Neural cell (in vitro differentiated cells): ENCODE measurements around the gene SLC16A1. TPM values are rescaled to one million over a fixed set of nuclear protein-coding genes. Genes with fewer than 3 reads are reported as not detected.

Experiments
- H2AFZ ChIP-seq: fragments of 200-600, 300-800 bp; sonication (generic), shearing (Covaris generic); 2 replicates; pipeline ENCODE4 v1.6.0; 2014; ENCODE audit warnings: low read depth, mild to moderate bottlenecking, antibody characterized with exemption, low read length, moderate library complexity
- H3F3A ChIP-seq: fragments of 200-600 bp; shearing (Covaris generic); 2 replicates; pipeline ENCODE4 v1.6.1; 2016; ENCODE audit warnings: mild to moderate bottlenecking, moderate library complexity, mixed read lengths, antibody characterized with exemption, low read length; ENCODE audit not compliant: insufficient read depth, poor library complexity, severe bottlenecking
- H3K27ac ChIP-seq: fragments of 200-600, 300-800 bp; sonication (generic), shearing (Covaris generic); 2 replicates; pipeline ENCODE4 v1.5.1; 2014; ENCODE audit warnings: mild to moderate bottlenecking, low read length, moderate library complexity
- H3K27me3 ChIP-seq: fragments of 300-800, 200-600 bp; sonication (generic), shearing (Covaris generic); 2 replicates; pipeline ENCODE4 v1.6.0; 2014; ENCODE audit warnings: mild to moderate bottlenecking, low read depth, low read length, moderate library complexity; ENCODE audit not compliant: insufficient read depth
- H3K36me3 ChIP-seq: fragments of 300-800, 200-600 bp; sonication (generic), shearing (Covaris generic); 2 replicates; pipeline ENCODE4 v1.5.1; 2014; ENCODE audit warnings: mild to moderate bottlenecking, antibody characterized with exemption, low read length, moderate library complexity; ENCODE audit not compliant: insufficient read depth
- H3K4me2 ChIP-seq: fragments of 300-800, 200-600 bp; sonication (generic), shearing (Covaris generic); 2 replicates; pipeline ENCODE4 v1.6.0; 2014; ENCODE audit warnings: mild to moderate bottlenecking, low read length
- H3K4me3 ChIP-seq: fragments of 300-800, 200-600 bp; sonication (generic), shearing (Covaris generic); 2 replicates; pipeline ENCODE4 v1.5.1; 2014; ENCODE audit warnings: mild to moderate bottlenecking, low read length, moderate library complexity
- H3K79me2 ChIP-seq: fragments of 200-600 bp; shearing (Covaris generic); replicated peaks from 2 replicates; pipeline ENCODE4 v1.6.0; 2014; ENCODE audit warnings: mild to moderate bottlenecking, low read length, moderate library complexity; ENCODE audit not compliant: insufficient read depth
- H3K9ac ChIP-seq: fragments of 300-800, 200-600 bp; sonication (generic), shearing (Covaris generic); 2 replicates; pipeline ENCODE4 v1.6.1; 2016; ENCODE audit warnings: mild to moderate bottlenecking, low read length, mixed read lengths
- H3K9me2 ChIP-seq: fragments of 200-600 bp; shearing (Covaris generic); 2 replicates; pipeline ENCODE4 v1.6.1; 2016; ENCODE audit warnings: mild to moderate bottlenecking, low read length, mixed read lengths; ENCODE audit not compliant: insufficient read depth
- H3K9me3 ChIP-seq: fragments of 200-600, 300-800 bp; sonication (generic), shearing (Covaris generic); 2 replicates; pipeline ENCODE4 v1.6.1; 2016; ENCODE audit warnings: mild to moderate bottlenecking, mixed run types, low read length, moderate library complexity, mixed read lengths
- H4K20me1 ChIP-seq: fragments of 200-600 bp; shearing (Covaris generic); 2 replicates; pipeline ENCODE4 v1.6.1; 2016; ENCODE audit warnings: mild to moderate bottlenecking, mixed run types; ENCODE audit not compliant: insufficient read depth
- CTCF ChIP-seq: fragments of 450-650 bp; IDR thresholded peaks from 2 replicates; pipeline ENCODE4 v1.5.1; 2014; ENCODE audit warnings: antibody characterized with exemption, mild to moderate bottlenecking, moderate library complexity; ENCODE audit not compliant: poor library complexity, severe bottlenecking
- EP300 ChIP-seq: fragments of 450-650 bp; conservative IDR thresholded peaks from 2 replicates; pipeline ENCODE4 v1.6.1; 2014; ENCODE audit warnings: antibody characterized with exemption, mild to moderate bottlenecking, moderate library complexity; ENCODE audit not compliant: poor library complexity, severe bottlenecking
- EZH2 ChIP-seq: fragments of 200-600, 300-800 bp; shearing (Covaris generic), sonication (generic); IDR thresholded peaks from 2 replicates; pipeline ENCODE4 v1.6.1; 2014; ENCODE audit warnings: antibody characterized with exemption, low read length, borderline replicate concordance, mild to moderate bottlenecking; ENCODE audit not compliant: insufficient read depth, poor library complexity, severe bottlenecking
- MXI1 ChIP-seq: fragments of 450-650 bp; conservative IDR thresholded peaks from 2 replicates; pipeline ENCODE4 v1.6.1; 2014; ENCODE audit warnings: antibody characterized with exemption, mild to moderate bottlenecking; ENCODE audit not compliant: poor library complexity, severe bottlenecking
- POLR2AphosphoS5 ChIP-seq: IDR thresholded peaks from 2 replicates; pipeline ENCODE4 v1.6.1; 2012
- RAD21 ChIP-seq: fragments of 450-650 bp; conservative IDR thresholded peaks from 2 replicates; pipeline ENCODE4 v1.6.1; 2014; ENCODE audit warnings: antibody characterized with exemption, mild to moderate bottlenecking, moderate library complexity
- REST ChIP-seq: IDR thresholded peaks from 2 replicates; pipeline ENCODE4 v1.6.1; 2012; ENCODE audit warnings: borderline replicate concordance
- SMC3 ChIP-seq: fragments of 450-650 bp; conservative IDR thresholded peaks from 2 replicates; pipeline ENCODE4 v1.6.1; 2014; ENCODE audit warnings: antibody characterized with exemption, mild to moderate bottlenecking, moderate library complexity; ENCODE audit not compliant: poor library complexity
- TAF1 ChIP-seq: IDR thresholded peaks from 2 replicates; pipeline ENCODE4 v1.6.1; 2012; ENCODE audit warnings: low read depth
- polyA plus RNA-seq: library from polyadenylated mRNA; depleted of rRNA; stranded (reverse); fragments of >200 nt; gene quantifications from 2 replicates; pipeline ENCODE4 v1.2.3, GENCODE V29; 2014

The SLC16A1 gene
- polyA plus RNA-seq, 1 donor from 2014 or later: 18.6 TPM

GRCh38 chr1:112927462-112927990, 28.5 kb downstream of the SLC16A1 start:
- TF ChIP-seq EZH2: no peak
- no peak for TF ChIP-seq SMC3
- no peak for TF ChIP-seq REST
- no peak for TF ChIP-seq TAF1
- no peak for TF ChIP-seq MXI1
- TF ChIP-seq CTCF: no peak
- no peak for TF ChIP-seq RAD21
- no peak for TF ChIP-seq EP300
- TF ChIP-seq POLR2AphosphoS5: no peak

GRCh38 chr1:112926858-112927257, 29.1 kb downstream of the SLC16A1 start:
- Histone ChIP-seq H2AFZ (no peak overlapping the region), H3K9me2 (no peaks in the 10 kb centered on the region), H3K9me3 (no peaks in the 10 kb centered on the region), H4K20me1 (no peaks in the 10 kb centered on the region), H3K9ac (no peak overlapping the region), H3K4me2 (no peak overlapping the region), H3K79me2 (peaks cover 6% of the 10 kb centered on the region), H3K36me3 (no peaks in the 10 kb centered on the region), H3K4me3 (no peak overlapping the region), H3K27ac (no peak overlapping the region), H3K27me3 (no peaks in the 10 kb centered on the region), H3F3A (no peaks in the 10 kb centered on the region)
- TF ChIP-seq RAD21: no peak
- TF ChIP-seq REST: no peak
- no peak for TF ChIP-seq POLR2AphosphoS5
- no peak for TF ChIP-seq MXI1
- no peak for TF ChIP-seq EP300
- TF ChIP-seq CTCF: no peak
- TF ChIP-seq SMC3: no peak

More at GRCh38 chr1:112927462-112927990, 28.5 kb downstream of the SLC16A1 start:
- H3K9me2 ChIP-seq: no peaks in the 10 kb centered on the region
- no peaks in the 10 kb centered on the region for H3K36me3 ChIP-seq
- H3K4me3 ChIP-seq: no peak overlapping the region
- H3K27ac ChIP-seq: no peak overlapping the region
- H3F3A ChIP-seq: no peaks in the 10 kb centered on the region
- H3K9me3 ChIP-seq: no peaks in the 10 kb centered on the region
- H2AFZ ChIP-seq: no peak overlapping the region
- no peak overlapping the region for H3K4me2 ChIP-seq
- no peaks in the 10 kb centered on the region for H3K27me3 ChIP-seq
- H4K20me1 ChIP-seq: no peaks in the 10 kb centered on the region
- H3K79me2 ChIP-seq: peaks cover 8% of the 10 kb centered on the region
- H3K9ac ChIP-seq: no peak overlapping the region
